Fibroblast of upper back skin (primary cell): Measurements from ENCODE around the gene CHIC2.

Experiments
- DNase-seq: peaks from one replicate; pipeline ENCODE4 v3.0.0-alpha.2; 2013

CHIC2 gene

GRCh38 chr4:53997898-53998297 lies 66.5 kb downstream of the CHIC2 start:
- peak; percentile 24 for DNase-seq

GRCh38 chr4:53994382-53995102 lies 69.9 kb downstream of the CHIC2 start:
- DNase-seq: no peak

GRCh38 chr4:53992785-53993184 lies 71.6 kb downstream of the CHIC2 start:
- no peak for DNase-seq

GRCh38 chr4:53991821-53992220 lies 72.6 kb downstream of the CHIC2 start:
- no peak for DNase-seq

GRCh38 chr4:53990641-53991040 lies 73.8 kb downstream of the CHIC2 start:
- no peak for DNase-seq

- DNase-seq: peak; percentile 58
Measured at GRCh38 chr4:53987761-53988171, 76.6 kb downstream of the CHIC2 start.

GRCh38 chr4:53986062-53986461 lies 78.3 kb downstream of the CHIC2 start:
- no peak for DNase-seq

GRCh38 chr4:53981567-53981966 lies 82.8 kb downstream of the CHIC2 start:
- DNase-seq: peak; percentile 26

- no peak for DNase-seq
Measured at GRCh38 chr4:53981066-53981465, 83.3 kb downstream of the CHIC2 start.

- DNase-seq: peak; percentile 43
Measured at GRCh38 chr4:53974561-53974960, 89.8 kb downstream of the CHIC2 start.

GRCh38 chr4:53967986-53968385 lies 96.4 kb downstream of the CHIC2 start:
- peak; percentile 56 for DNase-seq

- peak; percentile 31 for DNase-seq
Measured at GRCh38 chr4:53963781-53964180, 100.6 kb downstream of the CHIC2 start.

- DNase-seq: no peak
Measured at GRCh38 chr4:53963336-53963735, 101.1 kb downstream of the CHIC2 start.

GRCh38 chr4:53962516-53963225 lies 101.7 kb downstream of the CHIC2 start:
- peak; percentile 95 for DNase-seq

- no peak for DNase-seq
Measured at GRCh38 chr4:53961351-53961750, 103.1 kb downstream of the CHIC2 start.

GRCh38 chr4:53960843-53961242 lies 103.6 kb downstream of the CHIC2 start:
- no peak for DNase-seq
